Endothelial cell (in vitro differentiated cells): ENCODE data around the gene TRPM1. TPM values are rescaled to one million over a fixed set of nuclear protein-coding genes. Genes with fewer than 3 reads are reported as not detected.

Source experiments
- DNase-seq: peaks from one replicate; pipeline ENCODE4 v3.0.0; 2021; ENCODE audit warnings: low spot score
- H3K27ac Mint-ChIP-seq: one replicate; pipeline ENCODE4 v1.8.0; 2021; ENCODE audit warnings: mixed read lengths, inconsistent platforms; ENCODE audit not compliant: unreplicated experiment
- H3K27me3 Mint-ChIP-seq: one replicate; pipeline ENCODE4 v1.8.0; 2021; ENCODE audit warnings: mild to moderate bottlenecking, moderate library complexity, mixed read lengths, inconsistent platforms; ENCODE audit not compliant: unreplicated experiment
- H3K36me3 Mint-ChIP-seq: one replicate; pipeline ENCODE4 v1.8.0; 2021; ENCODE audit warnings: mild to moderate bottlenecking, low read depth, mixed read lengths, inconsistent platforms; ENCODE audit not compliant: unreplicated experiment
- H3K4me1 Mint-ChIP-seq: one replicate; pipeline ENCODE4 v1.8.0; 2021; ENCODE audit warnings: mild to moderate bottlenecking, mixed read lengths, inconsistent platforms; ENCODE audit not compliant: unreplicated experiment
- H3K4me3 Mint-ChIP-seq: one replicate; pipeline ENCODE4 v1.8.0; 2021; ENCODE audit warnings: mild to moderate bottlenecking, mixed read lengths, inconsistent platforms; ENCODE audit not compliant: unreplicated experiment
- H3K9me3 Mint-ChIP-seq: one replicate; pipeline ENCODE4 v1.8.0; 2021; ENCODE audit warnings: mixed read lengths, inconsistent platforms; ENCODE audit not compliant: unreplicated experiment
- CTCF ChIP-seq: fragments of 200-600 bp; sonication (generic); IDR thresholded peaks from one replicate; pipeline ENCODE4 v1.5.0; 2021; ENCODE audit warnings: antibody characterized with exemption; ENCODE audit not compliant: unreplicated experiment
- total RNA-seq: library from RNA; stranded (reverse); fragmentation: NEBNext Ultra II Directional; extraction: Animal tissue kit (Norgen Biotek cat#: 25700); gene quantifications from one replicate; pipeline ENCODE4 v1.2.1, GENCODE V29; 2021; ENCODE audit not compliant: unreplicated experiment

Gene TRPM1
- total RNA-seq, 1 donor from 2014 or later: not detected

- Mint-ChIP-seq H3K4me1 (peaks cover 22% of the 10 kb centered on the region), H3K9me3 (no peaks in the 10 kb centered on the region), H3K4me3 (no peak overlapping the region), H3K27me3 (no peaks in the 10 kb centered on the region), H3K27ac (peak overlapping the region; percentile 49), H3K36me3 (no peaks in the 10 kb centered on the region)
- DNase-seq: peak; percentile 31
- TF ChIP-seq CTCF: no peak
These were observed 77.2 kb downstream of the TRPM1 start for GRCh38 chr15:31024330-31024729.

GRCh38 chr15:31023841-31024240, 77.7 kb downstream of the TRPM1 start:
- Mint-ChIP-seq H3K36me3 (no peaks in the 10 kb centered on the region), H3K9me3 (no peaks in the 10 kb centered on the region), H3K27me3 (no peaks in the 10 kb centered on the region), H3K4me1 (peaks cover 22% of the 10 kb centered on the region), H3K4me3 (no peak overlapping the region), H3K27ac (no peak overlapping the region)
- no peak for TF ChIP-seq CTCF
- no peak for DNase-seq

DNA sequence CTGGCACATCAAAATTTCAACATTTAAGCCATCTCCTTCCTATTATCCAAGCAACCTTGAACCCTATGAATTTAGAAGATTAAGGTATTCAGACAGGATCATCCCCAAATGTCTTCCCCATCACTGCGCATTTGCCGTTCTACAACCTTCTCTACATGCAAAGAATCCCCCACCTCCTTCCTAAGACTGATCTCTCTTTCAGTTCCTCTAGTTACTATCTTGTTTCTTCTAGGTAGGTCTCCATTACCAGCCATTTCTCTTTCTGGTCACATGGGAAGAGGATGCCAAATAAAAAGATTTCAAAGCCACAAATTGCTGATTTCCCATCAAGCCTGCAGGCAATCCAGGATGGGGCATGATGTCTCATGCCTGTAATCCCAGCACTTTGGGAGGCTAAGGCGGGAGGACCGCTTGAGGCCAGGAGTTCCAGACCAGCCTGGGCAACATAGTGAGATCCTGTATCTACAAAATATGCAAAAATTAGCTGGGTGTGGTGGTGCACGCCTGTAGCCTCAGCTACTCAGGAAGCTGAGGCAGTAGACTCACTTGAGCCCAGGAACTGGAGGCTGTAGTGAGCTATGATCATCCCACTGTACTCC, 80.4 kb downstream of the TRPM1 start:
- TF ChIP-seq CTCF: no peak
- Mint-ChIP-seq H3K4me1 (peaks cover 22% of the 10 kb centered on the region), H3K27me3 (no peaks in the 10 kb centered on the region), H3K36me3 (no peaks in the 10 kb centered on the region), H3K4me3 (no peak overlapping the region), H3K27ac (no peak overlapping the region), H3K9me3 (no peaks in the 10 kb centered on the region)
- DNase-seq: no peak

GRCh38 chr15:31020542-31020941, 81.0 kb downstream of the TRPM1 start:
- no peaks in the 10 kb centered on the region for H3K9me3 Mint-ChIP-seq
- H3K36me3 Mint-ChIP-seq: no peaks in the 10 kb centered on the region
- no peak for TF ChIP-seq CTCF
- H3K27ac Mint-ChIP-seq: no peak overlapping the region
- peaks cover 22% of the 10 kb centered on the region for H3K4me1 Mint-ChIP-seq
- no peaks in the 10 kb centered on the region for H3K27me3 Mint-ChIP-seq
- no peak for DNase-seq
- no peak overlapping the region for H3K4me3 Mint-ChIP-seq

DNA sequence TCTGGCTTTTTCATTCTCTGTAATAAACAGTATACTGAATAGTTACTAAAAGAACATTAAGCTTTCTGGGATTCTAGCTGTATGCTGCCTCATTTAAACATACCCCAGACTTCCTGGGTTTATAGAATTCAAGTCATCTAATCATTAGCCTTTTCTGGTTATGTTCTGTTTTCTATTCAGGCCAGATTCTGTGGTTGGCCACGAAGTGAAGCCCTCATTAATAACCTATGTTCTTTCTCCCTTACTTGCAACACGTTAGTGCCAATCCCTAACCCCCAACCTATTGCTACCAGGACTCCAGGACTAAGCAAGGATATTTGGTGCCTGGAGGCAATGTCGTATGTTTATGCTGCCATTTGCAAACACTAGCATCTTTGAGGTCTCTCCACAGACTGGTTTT, 81.5 kb downstream of the TRPM1 start:
- no peak overlapping the region for H3K27ac Mint-ChIP-seq
- H3K9me3 Mint-ChIP-seq: no peaks in the 10 kb centered on the region
- no peak overlapping the region for H3K4me3 Mint-ChIP-seq
- H3K4me1 Mint-ChIP-seq: peaks cover 21% of the 10 kb centered on the region
- no peaks in the 10 kb centered on the region for H3K27me3 Mint-ChIP-seq
- no peak for DNase-seq
- no peak for TF ChIP-seq CTCF
- H3K36me3 Mint-ChIP-seq: no peaks in the 10 kb centered on the region
